ENCODE data around the gene ITGA6. TPM values are rescaled to one million over a fixed set of nuclear protein-coding genes. Genes with fewer than 3 reads are reported as not detected.
A peak's percentile ranks its signal among the peaks of the same experiment; 100 is the strongest.

The ITGA6 gene
- total RNA-seq, 1 experiment from 2014 or later: 78.3 TPM

DNA sequence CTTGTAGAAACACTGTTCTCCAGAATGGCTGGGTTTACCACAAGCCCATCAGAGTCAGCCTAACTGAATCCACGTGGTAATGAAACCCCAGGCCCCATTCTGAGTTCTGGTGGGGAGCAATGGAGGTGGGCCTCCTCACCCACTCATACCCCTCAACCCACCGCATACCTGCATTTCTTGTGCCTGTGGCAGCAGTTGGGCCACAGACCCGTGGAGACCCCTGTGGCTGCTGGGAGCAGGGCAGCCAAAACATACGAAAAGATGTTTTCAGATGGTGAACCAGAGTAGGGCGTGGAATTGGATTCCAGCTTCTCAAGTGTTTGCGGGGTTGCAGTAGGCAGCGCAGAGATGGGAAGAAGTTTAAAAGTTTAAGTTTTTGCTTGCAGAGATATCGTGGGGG lies 51.0 kb downstream of the ITGA6 start:
- Histone ChIP-seq H3K4me1 (ENCODE audit: insufficient read depth, low read length) (no peaks in the 10 kb centered on the region), H3K9me3 (ENCODE audit: control insufficient read depth, low read depth, low read length) (no peaks in the 10 kb centered on the region), H2AK5ac (ENCODE audit: insufficient read length, low read length) (no peak overlapping the region), H3K23ac (ENCODE audit: insufficient read length, low read depth, low read length) (no peak overlapping the region), H2BK12ac (ENCODE audit: insufficient read length, low read depth, low read length) (no peak overlapping the region), H4K91ac (ENCODE audit: insufficient read length, low read depth, low read length) (no peak overlapping the region), H3K18ac (ENCODE audit: insufficient read length, low read depth, low read length) (no peak overlapping the region), H3K9ac (ENCODE audit: extremely low read depth, insufficient read length, low read length) (no peak overlapping the region), H4K5ac (ENCODE audit: insufficient read length, low read depth, low read length) (no peak overlapping the region), H2BK5ac (ENCODE audit: insufficient read length, low read length) (no peak overlapping the region), H3K4me2 (ENCODE audit: insufficient read depth, insufficient read length, low read length) (no peak overlapping the region), H2BK15ac (ENCODE audit: low read depth, low read length) (no peak overlapping the region), H3K23me2 (ENCODE audit: insufficient read length, low read depth, low read length, poor library complexity, severe bottlenecking) (no peaks in the 10 kb centered on the region), H3K79me1 (ENCODE audit: insufficient read depth, low read depth, low read length, poor library complexity, severe bottlenecking) (no peaks in the 10 kb centered on the region), H2AFZ (ENCODE audit: low read length) (no peak overlapping the region), H3K79me2 (ENCODE audit: insufficient read depth, low read length) (no peaks in the 10 kb centered on the region), H4K20me1 (ENCODE audit: control insufficient read depth, insufficient read depth, insufficient read length) (no peaks in the 10 kb centered on the region), H3K27ac (ENCODE audit: insufficient read length, low read depth, low read length) (no peak overlapping the region), H4K8ac (replicated peaks; ENCODE audit: insufficient read length, low read depth, low read length) (no peak overlapping the region), H2BK20ac (ENCODE audit: low read depth, low read length, poor library complexity, severe bottlenecking) (no peak overlapping the region), H3K56ac (ENCODE audit: insufficient read length, low read depth, low read length) (no peak overlapping the region), H2BK120ac (ENCODE audit: low read depth, low read length, poor library complexity, severe bottlenecking) (no peak overlapping the region), H3K14ac (ENCODE audit: insufficient read depth, low read length) (no peak overlapping the region), H3K27me3 (ENCODE audit: insufficient read depth, low read length) (no peaks in the 10 kb centered on the region), H3K4ac (ENCODE audit: low read depth, low read length) (no peak overlapping the region), H3T11ph (ENCODE audit: low read length) (no peak overlapping the region)
- WGBS (ENCODE audit: extremely low coverage, insufficient read length, low lambda C conversion rate): no CpG with 5 or more reads among the region's 8 CpGs
- Mint-ChIP-seq H3K9me3 (no peaks in the 10 kb centered on the region), H3K4me1 (peaks cover 2 to 9% of the 10 kb centered on the region in 2 experiments), H3K27ac (peak overlapping the region in 1 of 3 experiments; percentile 43; a peak in 1 of 7 replicates), H3K27me3 (ENCODE audit: low read depth) (no peaks in the 10 kb centered on the region), H3K4me3 (no peak overlapping the region), H3K36me3 (ENCODE audit: insufficient read depth in 1 of 3, low read depth in 3 of 3) (peaks cover 28 to 82% (median 78%) of the 10 kb centered on the region in 3 experiments; a peak in 6 of 7 replicates)
- DNase-seq: no peak
- TF ChIP-seq, protein P1, sequence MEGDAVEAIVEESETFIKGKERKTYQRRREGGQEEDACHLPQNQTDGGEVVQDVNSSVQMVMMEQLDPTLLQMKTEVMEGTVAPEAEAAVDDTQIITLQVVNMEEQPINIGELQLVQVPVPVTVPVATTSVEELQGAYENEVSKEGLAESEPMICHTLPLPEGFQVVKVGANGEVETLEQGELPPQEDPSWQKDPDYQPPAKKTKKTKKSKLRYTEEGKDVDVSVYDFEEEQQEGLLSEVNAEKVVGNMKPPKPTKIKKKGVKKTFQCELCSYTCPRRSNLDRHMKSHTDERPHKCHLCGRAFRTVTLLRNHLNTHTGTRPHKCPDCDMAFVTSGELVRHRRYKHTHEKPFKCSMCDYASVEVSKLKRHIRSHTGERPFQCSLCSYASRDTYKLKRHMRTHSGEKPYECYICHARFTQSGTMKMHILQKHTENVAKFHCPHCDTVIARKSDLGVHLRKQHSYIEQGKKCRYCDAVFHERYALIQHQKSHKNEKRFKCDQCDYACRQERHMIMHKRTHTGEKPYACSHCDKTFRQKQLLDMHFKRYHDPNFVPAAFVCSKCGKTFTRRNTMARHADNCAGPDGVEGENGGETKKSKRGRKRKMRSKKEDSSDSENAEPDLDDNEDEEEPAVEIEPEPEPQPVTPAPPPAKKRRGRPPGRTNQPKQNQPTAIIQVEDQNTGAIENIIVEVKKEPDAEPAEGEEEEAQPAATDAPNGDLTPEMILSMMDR (conservative IDR thresholded peaks at IDR 0.05): peak; percentile 34; the same call in 2 of the 3 replicates

All from H9 (cell line).